ENCODE measurements around the gene NCDN. TPM values are rescaled to one million over a fixed set of nuclear protein-coding genes. Genes with fewer than 3 reads are reported as not detected.

The NCDN gene
- total and polyA plus RNA-seq, 2 donors (not counting 3 experiments of a cell fraction or from before 2014, with no cell fraction given) = 17.3 to 22.0 TPM

DNA sequence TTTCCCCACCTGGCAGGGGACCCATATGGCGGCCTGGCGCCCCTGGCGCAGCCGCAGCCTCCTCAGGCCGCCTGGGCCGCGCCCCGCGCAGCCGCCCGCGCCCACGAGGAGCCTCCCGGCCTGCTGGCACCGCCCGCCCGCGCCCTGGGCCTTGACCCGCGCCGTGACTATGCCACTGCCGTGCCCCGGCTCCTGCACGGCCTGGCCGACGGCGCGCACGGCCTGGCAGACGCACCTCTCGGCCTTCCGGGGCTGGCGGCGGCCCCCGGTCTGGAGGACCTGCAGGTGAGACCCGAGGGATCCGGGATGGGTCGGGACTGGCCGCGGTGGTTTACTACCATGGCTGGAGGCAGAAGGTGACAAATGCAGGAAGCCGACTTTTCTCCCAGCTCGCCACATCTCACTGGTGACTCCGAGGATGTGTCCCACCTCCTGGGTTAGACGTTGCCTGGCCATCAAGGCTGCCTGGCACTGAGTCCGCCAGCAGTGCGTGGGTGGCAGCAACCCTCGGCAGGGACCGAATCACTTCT is 16.6 kb downstream of the NCDN start:
- H3K4me1 ChIP-seq (ENCODE audit: control insufficient read depth, extremely low read depth, insufficient read depth, low read length) = peaks cover 9% of the 10 kb centered on the region
- no peak overlapping the region for H3K9ac ChIP-seq (replicated peaks; ENCODE audit: extremely low read depth, insufficient read depth, low read length)
- CTCF ChIA-PET = interaction anchor here (2.6 to 4.5 kb wide), 2 partner anchors 9 to 152 kb away, joined by 13 to 67 read pairs; no protein-coding TSS in a partner anchor
- intact Hi-C loops (cut with micrococcal nuclease) (no loop called here), dilution Hi-C loops (cut with MboI; ENCODE audit: extremely low pct_ligation_motif_present, low sequenced_read_pairs) (no loop called here)
- TF ChIP-seq POLR2A (IDR thresholded peaks at IDR 0.05; ENCODE audit: low read depth, low read length) (no peak), EZH2 (IDR thresholded peaks at IDR 0.05; ENCODE audit: borderline replicate concordance, low read depth, low read length, severe bottlenecking) (peak; percentile 95)
- H3K79me2 ChIP-seq (ENCODE audit: control insufficient read depth, insufficient read depth, low read length) = no peaks in the 10 kb centered on the region
- BruUV-seq (replicated peaks) = no TSS peak
- H2AFZ ChIP-seq (ENCODE audit: low read depth, low read length) = no peak overlapping the region
- POLR2A ChIA-PET = no interaction called here
- FAIRE-seq (no peak), DNase-seq (ENCODE audit: low read depth, low spot score) (no peak)
- no peaks in the 10 kb centered on the region for H3K36me3 ChIP-seq (ENCODE audit: control insufficient read depth in 2 of 2, extremely low read depth in 1 of 2, insufficient read depth in 2 of 2, low read length in 2 of 2)
- H4K20me1 ChIP-seq (replicated peaks; ENCODE audit: control insufficient read depth, extremely low read depth, insufficient read depth, low read length) = no peaks in the 10 kb centered on the region
- H3K9me1 ChIP-seq (replicated peaks; ENCODE audit: control insufficient read depth, extremely low read depth, insufficient read depth, low read length) = no peaks in the 10 kb centered on the region
- H3K27me3 ChIP-seq (ENCODE audit: control insufficient read depth in 2 of 2, insufficient read depth in 2 of 2, low read length in 2 of 2) = peaks cover 43 to 65% of the 10 kb centered on the region in 2 experiments
- H3K4me3 ChIP-seq (replicated peaks in 1 of 3; ENCODE audit: insufficient read depth in 1 of 3, low read depth in 1 of 3, low read length in 3 of 3) = no peak overlapping the region
- no peak overlapping the region for H3K4me2 ChIP-seq (ENCODE audit: insufficient read depth, low read length)
- H3K9me3 ChIP-seq (replicated peaks; ENCODE audit: control insufficient read depth, insufficient read depth, low read length) = no peaks in the 10 kb centered on the region
- no peak overlapping the region for H3K27ac ChIP-seq (ENCODE audit: insufficient read depth, low read depth, low read length)

DNA sequence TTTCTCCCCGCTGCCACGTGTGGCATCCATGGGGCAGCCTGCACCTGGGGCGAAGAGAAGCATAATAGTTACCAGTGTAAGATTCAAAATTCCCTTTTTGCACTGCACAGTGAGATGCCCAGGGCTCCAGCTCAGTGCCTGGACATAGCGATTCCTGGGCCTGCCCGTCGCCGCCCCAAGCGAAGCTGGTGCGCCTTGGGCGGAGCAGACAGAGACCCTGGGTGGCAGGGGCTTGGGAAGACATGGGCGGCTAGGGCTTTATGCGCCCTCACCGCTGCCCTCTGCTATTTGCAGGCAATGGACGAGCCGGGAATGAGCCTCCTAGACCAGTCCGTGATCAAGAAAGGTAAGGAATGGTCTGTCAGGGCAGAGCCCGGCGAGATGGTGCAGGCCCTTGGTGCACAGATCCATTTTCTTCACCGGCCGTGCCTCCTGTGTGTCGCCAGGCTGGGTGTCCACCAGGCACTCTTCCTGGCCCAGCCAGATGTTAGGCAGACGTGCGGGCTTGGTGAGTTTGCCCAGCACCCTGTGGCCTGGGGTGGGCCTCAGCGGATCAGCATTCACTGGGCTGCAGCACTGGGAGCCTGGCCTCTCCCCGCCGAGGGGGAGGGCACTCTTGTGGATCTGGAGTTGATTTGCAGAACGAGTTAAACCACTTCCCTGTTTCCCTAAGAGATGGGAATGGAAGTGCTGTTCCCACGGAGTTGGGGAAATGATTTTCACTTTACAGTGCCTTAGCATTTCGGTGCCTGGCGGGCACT is 17.2 kb downstream of the NCDN start:
- Histone ChIP-seq H2AFZ (ENCODE audit: low read depth, low read length) (no peak overlapping the region), H4K20me1 (replicated peaks; ENCODE audit: control insufficient read depth, extremely low read depth, insufficient read depth, low read length) (no peaks in the 10 kb centered on the region), H3K27me3 (ENCODE audit: control insufficient read depth in 2 of 2, insufficient read depth in 2 of 2, low read length in 2 of 2) (peaks cover 43 to 65% of the 10 kb centered on the region in 2 experiments), H3K9ac (replicated peaks; ENCODE audit: extremely low read depth, insufficient read depth, low read length) (no peak overlapping the region), H3K4me2 (ENCODE audit: insufficient read depth, low read length) (no peak overlapping the region), H3K36me3 (ENCODE audit: control insufficient read depth in 2 of 2, extremely low read depth in 1 of 2, insufficient read depth in 2 of 2, low read length in 2 of 2) (no peaks in the 10 kb centered on the region), H3K4me3 (replicated peaks in 1 of 3; ENCODE audit: insufficient read depth in 1 of 3, low read depth in 1 of 3, low read length in 3 of 3) (no peak overlapping the region), H3K4me1 (ENCODE audit: control insufficient read depth, extremely low read depth, insufficient read depth, low read length) (peaks cover 9% of the 10 kb centered on the region), H3K9me3 (replicated peaks; ENCODE audit: control insufficient read depth, insufficient read depth, low read length) (no peaks in the 10 kb centered on the region), H3K79me2 (ENCODE audit: control insufficient read depth, insufficient read depth, low read length) (no peaks in the 10 kb centered on the region), H3K27ac (ENCODE audit: insufficient read depth, low read depth, low read length) (no peak overlapping the region), H3K9me1 (replicated peaks; ENCODE audit: control insufficient read depth, extremely low read depth, insufficient read depth, low read length) (no peaks in the 10 kb centered on the region)
- ChIA-PET CTCF (interaction anchor here (2.6 kb wide), 1 partner anchor 10 kb away, joined by 13 read pairs; no protein-coding TSS in a partner anchor), POLR2A (no interaction called here)
- TF ChIP-seq GATA2 (IDR thresholded peaks at IDR 0.05; ENCODE audit: insufficient read depth, insufficient read length, low read depth, low read length) = no peak
- no peak for TF ChIP-seq EZH2 (IDR thresholded peaks at IDR 0.05; ENCODE audit: borderline replicate concordance, low read depth, low read length, severe bottlenecking)
- TF ChIP-seq MYC (IDR thresholded peaks at IDR 0.05; ENCODE audit: low read depth, low read length) = no peak
- TF ChIP-seq POLR2A (IDR thresholded peaks at IDR 0.05; ENCODE audit: low read depth, low read length) = no peak
- TF ChIP-seq, protein P1, sequence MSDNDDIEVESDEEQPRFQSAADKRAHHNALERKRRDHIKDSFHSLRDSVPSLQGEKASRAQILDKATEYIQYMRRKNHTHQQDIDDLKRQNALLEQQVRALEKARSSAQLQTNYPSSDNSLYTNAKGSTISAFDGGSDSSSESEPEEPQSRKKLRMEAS (IDR thresholded peaks at IDR 0.05; ENCODE audit: insufficient read depth, insufficient read length) = no peak
- TF ChIP-seq JUN (IDR thresholded peaks at IDR 0.05; ENCODE audit: borderline replicate concordance, insufficient read depth, insufficient read length, low read depth) = no peak
- TF ChIP-seq, protein P2, sequence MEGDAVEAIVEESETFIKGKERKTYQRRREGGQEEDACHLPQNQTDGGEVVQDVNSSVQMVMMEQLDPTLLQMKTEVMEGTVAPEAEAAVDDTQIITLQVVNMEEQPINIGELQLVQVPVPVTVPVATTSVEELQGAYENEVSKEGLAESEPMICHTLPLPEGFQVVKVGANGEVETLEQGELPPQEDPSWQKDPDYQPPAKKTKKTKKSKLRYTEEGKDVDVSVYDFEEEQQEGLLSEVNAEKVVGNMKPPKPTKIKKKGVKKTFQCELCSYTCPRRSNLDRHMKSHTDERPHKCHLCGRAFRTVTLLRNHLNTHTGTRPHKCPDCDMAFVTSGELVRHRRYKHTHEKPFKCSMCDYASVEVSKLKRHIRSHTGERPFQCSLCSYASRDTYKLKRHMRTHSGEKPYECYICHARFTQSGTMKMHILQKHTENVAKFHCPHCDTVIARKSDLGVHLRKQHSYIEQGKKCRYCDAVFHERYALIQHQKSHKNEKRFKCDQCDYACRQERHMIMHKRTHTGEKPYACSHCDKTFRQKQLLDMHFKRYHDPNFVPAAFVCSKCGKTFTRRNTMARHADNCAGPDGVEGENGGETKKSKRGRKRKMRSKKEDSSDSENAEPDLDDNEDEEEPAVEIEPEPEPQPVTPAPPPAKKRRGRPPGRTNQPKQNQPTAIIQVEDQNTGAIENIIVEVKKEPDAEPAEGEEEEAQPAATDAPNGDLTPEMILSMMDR (IDR thresholded peaks at IDR 0.05; ENCODE audit: extremely low read depth in 1 of 2, insufficient read depth in 1 of 2, low read depth in 1 of 2, low read length in 2 of 2) = no peak
- no peak for TF ChIP-seq POLR2AphosphoS5 (IDR thresholded peaks at IDR 0.05; ENCODE audit: insufficient read depth, low read depth, low read length)
- no peak for TF ChIP-seq FOS (IDR thresholded peaks at IDR 0.05; ENCODE audit: borderline replicate concordance, insufficient read depth, low read length)
- no peak for FAIRE-seq
- intact Hi-C loops (cut with micrococcal nuclease) = no loop called here
- DNase-seq (ENCODE audit: low read depth, low spot score) = no peak
- dilution Hi-C loops (cut with MboI; ENCODE audit: extremely low pct_ligation_motif_present, low sequenced_read_pairs) = no loop called here
- no TSS peak for BruUV-seq (replicated peaks)
